Measurements from ENCODE around the gene OR6B3.

Gene OR6B3

GRCh38 chr2:240042740-240043139, 10.6 kb downstream of the OR6B3 start:
- Histone ChIP-seq H3K9me2 (replicated peaks; ENCODE audit: control insufficient read depth, low read length) (no peaks in the 10 kb centered on the region), H3K27ac (ENCODE audit: low read depth, low read length) (no peak overlapping the region), H3K4me3 (ENCODE audit: low read length) (no peak overlapping the region), H3K27me3 (ENCODE audit: control insufficient read depth, low read length) (no peaks in the 10 kb centered on the region; the same call in none of the 2 replicates), H3K36me3 (ENCODE audit: control insufficient read depth, low read length) (no peaks in the 10 kb centered on the region), H3K4me2 (ENCODE audit: low read length) (no peak overlapping the region), H3K9me3 (ENCODE audit: control insufficient read depth, insufficient read depth, low read length) (no peaks in the 10 kb centered on the region), H3K4me1 (ENCODE audit: control insufficient read depth, low read length) (no peaks in the 10 kb centered on the region), H4K20me1 (ENCODE audit: control insufficient read depth, insufficient read depth, low read depth, low read length) (no peaks in the 10 kb centered on the region), H3F3A (ENCODE audit: control insufficient read depth, insufficient read depth) (no peaks in the 10 kb centered on the region), H3K79me2 (ENCODE audit: control insufficient read depth, low read length) (no peaks in the 10 kb centered on the region)
- TF ChIP-seq CTCF (IDR thresholded peaks at IDR 0.05; ENCODE audit: low read depth, low read length, poor library complexity, severe bottlenecking) (no peak), EZH2phosphoT487 (IDR thresholded peaks at IDR 0.05; ENCODE audit: borderline replicate concordance, low read length) (no peak)

GRCh38 chr2:240041363-240041762, 12.0 kb downstream of the OR6B3 start:
- Histone ChIP-seq H3K4me1 (ENCODE audit: control insufficient read depth, low read length) (no peaks in the 10 kb centered on the region), H3K9me3 (ENCODE audit: control insufficient read depth, insufficient read depth, low read length) (no peaks in the 10 kb centered on the region), H3K36me3 (ENCODE audit: control insufficient read depth, low read length) (no peaks in the 10 kb centered on the region), H3F3A (ENCODE audit: control insufficient read depth, insufficient read depth) (no peaks in the 10 kb centered on the region), H3K4me3 (ENCODE audit: low read length) (no peak overlapping the region), H3K27ac (ENCODE audit: low read depth, low read length) (no peak overlapping the region), H4K20me1 (ENCODE audit: control insufficient read depth, insufficient read depth, low read depth, low read length) (no peaks in the 10 kb centered on the region), H3K79me2 (ENCODE audit: control insufficient read depth, low read length) (no peaks in the 10 kb centered on the region), H3K27me3 (ENCODE audit: control insufficient read depth, low read length) (peaks cover 4% of the 10 kb centered on the region), H3K9me2 (replicated peaks; ENCODE audit: control insufficient read depth, low read length) (no peaks in the 10 kb centered on the region), H3K4me2 (ENCODE audit: low read length) (no peak overlapping the region)
- TF ChIP-seq CTCF (IDR thresholded peaks at IDR 0.05; ENCODE audit: low read depth, low read length, poor library complexity, severe bottlenecking) (no peak), EZH2phosphoT487 (IDR thresholded peaks at IDR 0.05; ENCODE audit: borderline replicate concordance, low read length) (no peak)

GRCh38 chr2:240037358-240037757, 16.0 kb downstream of the OR6B3 start:
- Histone ChIP-seq H3K9me2 (replicated peaks; ENCODE audit: control insufficient read depth, low read length) (no peaks in the 10 kb centered on the region), H3K4me2 (ENCODE audit: low read length) (no peak overlapping the region), H3K79me2 (ENCODE audit: control insufficient read depth, low read length) (no peaks in the 10 kb centered on the region), H3K36me3 (ENCODE audit: control insufficient read depth, low read length) (no peaks in the 10 kb centered on the region), H3K9me3 (ENCODE audit: control insufficient read depth, insufficient read depth, low read length) (no peaks in the 10 kb centered on the region), H3K27ac (ENCODE audit: low read depth, low read length) (no peak overlapping the region), H3K27me3 (ENCODE audit: control insufficient read depth, low read length) (peaks cover 10% of the 10 kb centered on the region), H3K4me1 (ENCODE audit: control insufficient read depth, low read length) (no peaks in the 10 kb centered on the region), H3K4me3 (ENCODE audit: low read length) (no peak overlapping the region), H3F3A (ENCODE audit: control insufficient read depth, insufficient read depth) (no peaks in the 10 kb centered on the region), H4K20me1 (ENCODE audit: control insufficient read depth, insufficient read depth, low read depth, low read length) (no peaks in the 10 kb centered on the region)
- TF ChIP-seq EZH2phosphoT487 (IDR thresholded peaks at IDR 0.05; ENCODE audit: borderline replicate concordance, low read length) (no peak), CTCF (IDR thresholded peaks at IDR 0.05; ENCODE audit: low read depth, low read length, poor library complexity, severe bottlenecking) (no peak)

- H3K79me2 ChIP-seq (ENCODE audit: control insufficient read depth, low read length), result no peaks in the 10 kb centered on the region
- H3K9me3 ChIP-seq (ENCODE audit: control insufficient read depth, insufficient read depth, low read length), result no peaks in the 10 kb centered on the region
- no peaks in the 10 kb centered on the region for H3K36me3 ChIP-seq (ENCODE audit: control insufficient read depth, low read length)
- H3K4me3 ChIP-seq (ENCODE audit: low read length), result no peak overlapping the region
- H4K20me1 ChIP-seq (ENCODE audit: control insufficient read depth, insufficient read depth, low read depth, low read length), result no peaks in the 10 kb centered on the region
- no peak overlapping the region for H3K27ac ChIP-seq (ENCODE audit: low read depth, low read length)
- no peaks in the 10 kb centered on the region for H3K9me2 ChIP-seq (replicated peaks; ENCODE audit: control insufficient read depth, low read length)
- H3K4me1 ChIP-seq (ENCODE audit: control insufficient read depth, low read length), result no peaks in the 10 kb centered on the region
- H3K27me3 ChIP-seq (ENCODE audit: control insufficient read depth, low read length), result peaks cover 10% of the 10 kb centered on the region; the same call in 1 of the 2 replicates
- no peak for TF ChIP-seq EZH2phosphoT487 (IDR thresholded peaks at IDR 0.05; ENCODE audit: borderline replicate concordance, low read length)
- no peak for TF ChIP-seq CTCF (IDR thresholded peaks at IDR 0.05; ENCODE audit: low read depth, low read length, poor library complexity, severe bottlenecking)
- no peaks in the 10 kb centered on the region for H3F3A ChIP-seq (ENCODE audit: control insufficient read depth, insufficient read depth)
- H3K4me2 ChIP-seq (ENCODE audit: low read length), result no peak overlapping the region
Observed at GRCh38 chr2:240033330-240033678, 20.0 kb downstream of the OR6B3 start.
